ENCODE data around the gene DMTF1. TPM values are rescaled to one million over a fixed set of nuclear protein-coding genes. Genes with fewer than 3 reads are reported as not detected.

The DMTF1 gene
- total and polyA plus RNA-seq, 2 of the 4 experiments (the other 2 are of a cell fraction) = 59.0 to 69.0 TPM

- no TSS peak for BruUV-seq (replicated peaks)
- H3K9me3 ChIP-seq (ENCODE audit: control insufficient read depth, insufficient read depth, low read length) = no peaks in the 10 kb centered on the region
- no peaks in the 10 kb centered on the region; the same call in 1 of the 2 replicates for H3K9me1 ChIP-seq (ENCODE audit: insufficient read depth, low read length)
- ATAC-seq (ENCODE audit: low read depth) (no peak), DNase-seq (no peak)
- H2AFZ ChIP-seq (replicated peaks; ENCODE audit: low read length, poor library complexity) = no peak overlapping the region
- TF ChIP-seq USF2 (IDR thresholded peaks at IDR 0.05; ENCODE audit: low read depth, low read length) (no peak), CHD1 (IDR thresholded peaks at IDR 0.05; ENCODE audit: low read depth, low read length) (no peak), BHLHE40 (IDR thresholded peaks at IDR 0.05; ENCODE audit: low read depth, low read length) (no peak), CTCF (conservative IDR thresholded peaks at IDR 0.05; ENCODE audit: low read depth, low read length) (no peak), MAZ (IDR thresholded peaks at IDR 0.05; ENCODE audit: borderline replicate concordance, low read depth, low read length) (no peak), RAD21 (IDR thresholded peaks at IDR 0.05; ENCODE audit: low read length) (no peak), POLR2A (IDR thresholded peaks at IDR 0.05; ENCODE audit: low read depth, low read length) (no peak), FOS (IDR thresholded peaks at IDR 0.05; ENCODE audit: low read depth, low read length) (no peak), MAFK (IDR thresholded peaks at IDR 0.05; ENCODE audit: low read depth, low read length) (no peak), CEBPB (IDR thresholded peaks at IDR 0.05; ENCODE audit: low read depth, low read length) (no peak), MXI1 (IDR thresholded peaks at IDR 0.05; ENCODE audit: borderline replicate concordance, low read depth, low read length) (no peak), SMC3 (IDR thresholded peaks at IDR 0.05; ENCODE audit: low read depth, low read length) (no peak), ELK1 (IDR thresholded peaks at IDR 0.05; ENCODE audit: borderline replicate concordance, low read depth, low read length) (no peak), RFX5 (IDR thresholded peaks at IDR 0.05; ENCODE audit: low read depth, low read length) (no peak), RCOR1 (IDR thresholded peaks at IDR 0.05; ENCODE audit: insufficient replicate concordance, low read length) (no peak), NFE2L2 (IDR thresholded peaks at IDR 0.05; ENCODE audit: low read depth, low read length) (no peak)
- no CpG with 5 or more reads among the region's 3 CpGs for WGBS, 2 experiments (ENCODE audit: extremely low coverage in 2 of 2, insufficient read length in 1 of 2)
- H4K91ac ChIP-seq (ENCODE audit: insufficient read depth, low read depth, low read length) = no peak overlapping the region
- no peak overlapping the region for H4K8ac ChIP-seq (ENCODE audit: low read depth in 2 of 2, low read length in 2 of 2)
- H3K23ac ChIP-seq (ENCODE audit: low read depth, low read length) = no peak overlapping the region
- in situ Hi-C loops (cut with MboI; ENCODE audit: low sequenced_read_pairs) (no loop called here), intact Hi-C loops (cut with micrococcal nuclease) (loop anchor here (1.0 to 2.0 kb wide), 2 partner anchors 8 to 14 kb away; no protein-coding TSS in a partner anchor), dilution Hi-C loops (cut with HindIII; ENCODE audit: low sequenced_read_pairs, unreplicated experiment) (no loop called here)
- no peak overlapping the region for H3K9ac ChIP-seq (ENCODE audit: low read depth, low read length)
- no peak overlapping the region for H2BK120ac ChIP-seq (ENCODE audit: low read depth, low read length)
- H3K4me3 ChIP-seq (ENCODE audit: insufficient read depth, low read depth, low read length) = no peak overlapping the region
- H3K4me2 ChIP-seq (ENCODE audit: low read depth, low read length) = no peak overlapping the region
- peaks cover 32% of the 10 kb centered on the region for H3K36me3 ChIP-seq (ENCODE audit: control insufficient read depth, insufficient read depth, low read length)
- H2BK5ac ChIP-seq (ENCODE audit: low read depth, low read length, poor library complexity, severe bottlenecking) = no peak overlapping the region
- no peak overlapping the region for H3K56ac ChIP-seq (ENCODE audit: extremely low read depth, insufficient read depth, low read length)
- no peak overlapping the region for H3K27ac ChIP-seq (ENCODE audit: insufficient read depth, low read length)
- H3K4me1 ChIP-seq (ENCODE audit: control insufficient read depth, insufficient read depth, low read length) = no peaks in the 10 kb centered on the region
- H4K20me1 ChIP-seq (ENCODE audit: insufficient read depth, low read length) = no peaks in the 10 kb centered on the region; the same call in 1 of the 2 replicates
- no peak overlapping the region for H3K14ac ChIP-seq (replicated peaks; ENCODE audit: low read depth, low read length)
- H2BK15ac ChIP-seq (ENCODE audit: low read depth, low read length) = no peak overlapping the region
- H2BK20ac ChIP-seq (ENCODE audit: low read depth, low read length) = no peak overlapping the region
- H2AK5ac ChIP-seq (ENCODE audit: low read depth, low read length) = no peak overlapping the region
- H3K27me3 ChIP-seq (ENCODE audit: control insufficient read depth, insufficient read depth, low read length) = no peaks in the 10 kb centered on the region
- ChIA-PET CTCF (no interaction called here), POLR2A (ENCODE audit: unreplicated experiment) (no interaction called here)
- H3K4ac ChIP-seq (ENCODE audit: low read depth, low read length) = no peak overlapping the region
- H3K79me1 ChIP-seq (ENCODE audit: low read depth in 1 of 2, low read length in 2 of 2) = peaks cover 4 to 6% of the 10 kb centered on the region in 2 experiments
- H3K18ac ChIP-seq (ENCODE audit: low read depth, low read length) = no peak overlapping the region
- H2AK9ac ChIP-seq (replicated peaks; ENCODE audit: low read depth, low read length, poor library complexity) = no peak overlapping the region
- H4K5ac ChIP-seq (ENCODE audit: low read depth, low read length) = no peak overlapping the region
These were observed 26.9 kb downstream of the DMTF1 start for GRCh38 chr7:87179180-87179579.

Data from IMR-90 (cell line).